Loucy (cell line): ENCODE results near the gene LDLRAD4.

Experiments used
- H2AFZ ChIP-seq: fragments of 200-600 bp; sonication (generic); 2 replicates; pipeline ENCODE4 v1.6.0; 2016; ENCODE audit warnings: antibody characterized with exemption, mild to moderate bottlenecking, low read length, moderate library complexity
- H3F3A ChIP-seq: fragments of 200-600 bp; 2 replicates; pipeline ENCODE4 v1.6.0; 2016; ENCODE audit warnings: antibody characterized with exemption, low read depth, mild to moderate bottlenecking
- H3K27me3 ChIP-seq: fragments of 200-600 bp; sonication (generic); 2 replicates; pipeline ENCODE4 v1.6.1; 2014; ENCODE audit warnings: low read length, mild to moderate bottlenecking; ENCODE audit not compliant: insufficient read depth, poor library complexity, severe bottlenecking
- H3K36me3 ChIP-seq: fragments of 200-600 bp; sonication (generic); 2 replicates; pipeline ENCODE4 v1.6.1; 2016; ENCODE audit warnings: low read length; ENCODE audit not compliant: insufficient read depth
- H3K4me1 ChIP-seq: fragments of 200-600 bp; sonication (generic); 2 replicates; pipeline ENCODE4 v1.5.1; 2014; ENCODE audit warnings: low read length, mild to moderate bottlenecking; ENCODE audit not compliant: insufficient read depth, poor library complexity, severe bottlenecking
- H3K4me2 ChIP-seq: fragments of 200-600 bp; sonication (generic); 2 replicates; pipeline ENCODE4 v1.6.0; 2014; ENCODE audit warnings: antibody characterized with exemption, low read length, low read depth, mild to moderate bottlenecking; ENCODE audit not compliant: poor library complexity, severe bottlenecking
- H3K4me3 ChIP-seq: fragments of 200-600 bp; sonication (generic); 2 replicates; pipeline ENCODE4 v1.5.1; 2014; ENCODE audit warnings: low read length, mild to moderate bottlenecking, mixed read lengths; ENCODE audit not compliant: poor library complexity, severe bottlenecking
- H3K79me2 ChIP-seq: fragments of 200-600 bp; sonication (generic); 2 replicates; pipeline ENCODE4 v1.6.1; 2014; ENCODE audit warnings: low read length; ENCODE audit not compliant: insufficient read depth
- H3K9ac ChIP-seq: fragments of 200-600 bp; sonication (generic); 2 replicates; pipeline ENCODE4 v1.6.0; 2014; ENCODE audit warnings: mild to moderate bottlenecking, low read depth, low read length, moderate library complexity; ENCODE audit not compliant: poor library complexity, severe bottlenecking
- H3K9me2 ChIP-seq: fragments of 200-600 bp; sonication (generic); replicated peaks from 2 replicates; pipeline ENCODE4 v1.6.1; 2016; ENCODE audit warnings: low read depth, low read length, mixed read lengths
- H3K9me3 ChIP-seq: fragments of 200-600 bp; sonication (generic); 2 replicates; pipeline ENCODE4 v1.6.1; 2014; ENCODE audit warnings: mild to moderate bottlenecking, antibody characterized with exemption, low read length, low read depth; ENCODE audit not compliant: insufficient read depth
- H4K20me1 ChIP-seq: fragments of 200-600 bp; sonication (generic); 2 replicates; pipeline ENCODE4 v1.6.0; 2014; ENCODE audit warnings: antibody characterized with exemption, low read length, mild to moderate bottlenecking; ENCODE audit not compliant: insufficient read depth, poor library complexity, severe bottlenecking
- CTCF ChIP-seq: fragments of 200-600 bp; sonication (generic); conservative IDR thresholded peaks from 2 replicates; pipeline ENCODE4 v1.5.1; 2014; ENCODE audit warnings: mild to moderate bottlenecking, antibody characterized with exemption, low read length
- EZH2phosphoT487 ChIP-seq: fragments of 200-600 bp; IDR thresholded peaks from 2 replicates; pipeline ENCODE4 v1.6.1; 2018; ENCODE audit warnings: antibody characterized with exemption, mild to moderate bottlenecking, moderate library complexity, borderline replicate concordance

Gene LDLRAD4

DNA sequence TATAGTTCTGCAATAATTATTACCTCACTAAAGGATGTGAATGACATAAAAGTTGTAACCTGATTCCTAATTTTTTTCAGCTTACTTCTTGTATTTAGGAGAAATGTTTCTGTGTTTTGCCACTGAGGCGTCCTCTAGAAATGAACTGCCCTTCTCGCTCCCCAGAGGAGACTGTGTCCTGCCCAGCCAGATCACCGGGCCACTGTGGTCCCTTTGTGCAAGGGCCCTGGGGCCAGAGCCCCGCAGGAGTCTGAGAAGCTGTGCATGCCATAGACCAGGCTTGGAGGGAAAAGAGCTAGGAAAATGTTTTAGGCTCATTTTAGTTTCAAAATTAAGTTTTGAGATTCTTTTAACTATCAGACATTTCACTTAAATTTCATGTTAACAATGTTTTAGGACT is 31.1 kb upstream of the LDLRAD4 start:
- H3K9me2 ChIP-seq: no peaks in the 10 kb centered on the region
- no peaks in the 10 kb centered on the region for H3K4me1 ChIP-seq
- H3K9me3 ChIP-seq: no peaks in the 10 kb centered on the region
- H4K20me1 ChIP-seq: no peaks in the 10 kb centered on the region
- no peak overlapping the region for H3K4me2 ChIP-seq
- no peaks in the 10 kb centered on the region for H3K36me3 ChIP-seq
- no peak overlapping the region for H3K4me3 ChIP-seq
- H2AFZ ChIP-seq: no peak overlapping the region
- TF ChIP-seq EZH2phosphoT487 (no peak), CTCF (no peak)
- H3K27me3 ChIP-seq: no peaks in the 10 kb centered on the region
- no peak overlapping the region for H3K9ac ChIP-seq
- H3K79me2 ChIP-seq: no peaks in the 10 kb centered on the region
- no peaks in the 10 kb centered on the region for H3F3A ChIP-seq

GRCh38 chr18:13191031-13191430 is 27.5 kb upstream of the LDLRAD4 start:
- no peaks in the 10 kb centered on the region for H3F3A ChIP-seq
- no peaks in the 10 kb centered on the region for H4K20me1 ChIP-seq

GRCh38 chr18:13191779-13192178 is 26.8 kb upstream of the LDLRAD4 start:
- Histone ChIP-seq H2AFZ (no peak overlapping the region), H3K27me3 (no peaks in the 10 kb centered on the region), H3K9ac (no peak overlapping the region), H3K79me2 (no peaks in the 10 kb centered on the region), H3K4me3 (no peak overlapping the region), H4K20me1 (no peaks in the 10 kb centered on the region), H3K36me3 (no peaks in the 10 kb centered on the region), H3K9me2 (no peaks in the 10 kb centered on the region), H3F3A (no peaks in the 10 kb centered on the region), H3K4me1 (no peaks in the 10 kb centered on the region), H3K4me2 (no peak overlapping the region), H3K9me3 (no peaks in the 10 kb centered on the region)
- TF ChIP-seq CTCF (no peak), EZH2phosphoT487 (no peak)

More at GRCh38 chr18:13191031-13191430, 27.5 kb upstream of the LDLRAD4 start:
- Histone ChIP-seq H3K9me3 (no peaks in the 10 kb centered on the region), H3K9ac (no peak overlapping the region), H3K4me2 (no peak overlapping the region), H3K4me1 (no peaks in the 10 kb centered on the region), H3K79me2 (no peaks in the 10 kb centered on the region), H3K27me3 (no peaks in the 10 kb centered on the region), H3K36me3 (no peaks in the 10 kb centered on the region), H3K9me2 (no peaks in the 10 kb centered on the region), H2AFZ (no peak overlapping the region), H3K4me3 (no peak overlapping the region)
- no peak for TF ChIP-seq CTCF
- TF ChIP-seq EZH2phosphoT487: no peak
